ENCODE data around the gene ATF7IP2. TPM values are rescaled to one million over a fixed set of nuclear protein-coding genes. Genes with fewer than 3 reads are reported as not detected.
"Not testable (repeated sequence)": the region's sequence is repeated elsewhere in the genome, so short reads cannot be mapped to it uniquely, and the experiment has no call there.

The ATF7IP2 gene
- total RNA-seq, 1 donor from 2014 or later, result 80.7 TPM

DNA sequence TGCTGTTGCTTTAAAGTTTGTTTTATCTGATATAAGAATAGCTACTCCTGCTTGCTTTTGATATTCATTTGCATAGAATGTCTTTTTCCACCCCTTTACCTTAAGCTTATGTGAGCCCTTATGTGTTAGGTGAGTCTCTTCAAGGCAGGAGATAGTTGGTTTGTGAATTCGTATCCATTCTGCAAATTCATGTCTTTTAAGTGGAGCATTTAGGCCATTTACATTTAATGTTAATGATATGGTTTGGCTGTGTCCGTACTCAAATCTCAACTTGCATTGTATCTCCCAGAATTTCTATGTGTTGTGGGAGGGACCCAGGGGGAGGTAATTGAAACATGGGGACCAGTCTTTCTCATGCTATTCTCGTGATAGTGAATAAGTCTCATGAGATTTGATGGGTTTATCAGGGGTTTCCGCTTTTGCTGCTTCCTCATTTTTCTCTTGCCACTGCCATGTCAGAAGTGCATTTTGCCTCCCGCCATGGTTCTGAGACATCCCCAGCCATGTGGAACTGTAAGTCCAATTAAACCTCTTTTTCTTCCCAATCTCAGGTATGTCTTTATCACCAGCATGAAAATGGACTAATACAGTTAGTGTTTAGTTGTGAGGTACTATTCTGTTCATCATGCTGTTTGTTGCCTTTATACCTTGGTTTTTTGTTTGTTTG is 27.2 kb downstream of the ATF7IP2 start:
- peaks cover 87% of the 10 kb centered on the region for H3K9me3 Mint-ChIP-seq (ENCODE audit: low read depth)

GRCh38 chr16:10418204-10418603 is 32.3 kb downstream of the ATF7IP2 start:
- H3K27me3 Mint-ChIP-seq; H3K27ac Mint-ChIP-seq; DNase-seq (ENCODE audit: low spot score, unreplicated experiment); H3K4me3 Mint-ChIP-seq (ENCODE audit: low read depth); H3K4me1 Mint-ChIP-seq (ENCODE audit: low read depth): not testable (repeated sequence)
- Mint-ChIP-seq H3K36me3 (ENCODE audit: insufficient read depth) (peaks cover 90% of the 10 kb centered on the region), H3K9me3 (ENCODE audit: low read depth) (peaks cover 62% of the 10 kb centered on the region)

More for the DNA sequence above, 27.2 kb downstream of the ATF7IP2 start:
- TF ChIP-seq, protein P1, sequence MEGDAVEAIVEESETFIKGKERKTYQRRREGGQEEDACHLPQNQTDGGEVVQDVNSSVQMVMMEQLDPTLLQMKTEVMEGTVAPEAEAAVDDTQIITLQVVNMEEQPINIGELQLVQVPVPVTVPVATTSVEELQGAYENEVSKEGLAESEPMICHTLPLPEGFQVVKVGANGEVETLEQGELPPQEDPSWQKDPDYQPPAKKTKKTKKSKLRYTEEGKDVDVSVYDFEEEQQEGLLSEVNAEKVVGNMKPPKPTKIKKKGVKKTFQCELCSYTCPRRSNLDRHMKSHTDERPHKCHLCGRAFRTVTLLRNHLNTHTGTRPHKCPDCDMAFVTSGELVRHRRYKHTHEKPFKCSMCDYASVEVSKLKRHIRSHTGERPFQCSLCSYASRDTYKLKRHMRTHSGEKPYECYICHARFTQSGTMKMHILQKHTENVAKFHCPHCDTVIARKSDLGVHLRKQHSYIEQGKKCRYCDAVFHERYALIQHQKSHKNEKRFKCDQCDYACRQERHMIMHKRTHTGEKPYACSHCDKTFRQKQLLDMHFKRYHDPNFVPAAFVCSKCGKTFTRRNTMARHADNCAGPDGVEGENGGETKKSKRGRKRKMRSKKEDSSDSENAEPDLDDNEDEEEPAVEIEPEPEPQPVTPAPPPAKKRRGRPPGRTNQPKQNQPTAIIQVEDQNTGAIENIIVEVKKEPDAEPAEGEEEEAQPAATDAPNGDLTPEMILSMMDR (IDR thresholded peaks at IDR 0.05; ENCODE audit: unreplicated experiment), result no peak
- no peak for DNase-seq (ENCODE audit: low spot score, unreplicated experiment)
- Mint-ChIP-seq H3K27me3 (no peaks in the 10 kb centered on the region), H3K4me3 (ENCODE audit: low read depth) (no peak overlapping the region), H3K36me3 (ENCODE audit: insufficient read depth) (peaks cover 91% of the 10 kb centered on the region), H3K27ac (no peak overlapping the region), H3K4me1 (ENCODE audit: low read depth) (no peaks in the 10 kb centered on the region)

DNA sequence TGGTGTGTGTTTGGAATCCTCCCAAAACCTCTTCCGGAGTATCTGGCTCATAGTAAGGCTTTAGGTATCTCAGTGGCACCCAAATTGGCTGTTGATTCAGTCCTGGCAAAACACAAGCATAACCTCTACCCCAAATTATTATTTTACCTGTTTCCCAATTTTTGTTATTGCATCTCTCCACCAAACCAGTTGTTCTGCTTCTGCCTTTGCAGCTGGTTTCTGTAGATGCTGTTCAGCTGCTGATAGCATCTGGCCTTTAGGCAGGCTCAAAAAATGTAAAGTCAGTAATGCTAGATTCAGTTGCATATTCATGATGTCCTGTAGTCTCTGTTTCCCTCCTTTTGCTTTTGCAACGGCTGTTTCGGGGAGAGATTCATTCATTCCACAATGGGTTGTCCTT is 33.8 kb downstream of the ATF7IP2 start:
- Mint-ChIP-seq H3K27me3 (no peaks in the 10 kb centered on the region), H3K4me3 (ENCODE audit: low read depth) (no peak overlapping the region), H3K4me1 (ENCODE audit: low read depth) (no peaks in the 10 kb centered on the region), H3K36me3 (ENCODE audit: insufficient read depth) (peaks cover 88% of the 10 kb centered on the region), H3K9me3 (ENCODE audit: low read depth) (peaks cover 53% of the 10 kb centered on the region), H3K27ac (no peak overlapping the region)
- TF ChIP-seq, protein P1 (IDR thresholded peaks at IDR 0.05; ENCODE audit: unreplicated experiment), result no peak
- no peak for DNase-seq (ENCODE audit: low spot score, unreplicated experiment)

- Mint-ChIP-seq H3K27ac (no peak overlapping the region), H3K4me3 (ENCODE audit: low read depth) (no peak overlapping the region), H3K36me3 (ENCODE audit: insufficient read depth) (peaks cover 76% of the 10 kb centered on the region), H3K4me1 (ENCODE audit: low read depth) (no peaks in the 10 kb centered on the region), H3K9me3 (ENCODE audit: low read depth) (peaks cover 37% of the 10 kb centered on the region), H3K27me3 (no peaks in the 10 kb centered on the region)
- DNase-seq (ENCODE audit: low spot score, unreplicated experiment), result no peak
- TF ChIP-seq, protein P1 (IDR thresholded peaks at IDR 0.05; ENCODE audit: unreplicated experiment), result no peak
Measured at GRCh38 chr16:10421596-10421995, 35.7 kb downstream of the ATF7IP2 start.

- DNase-seq (ENCODE audit: low spot score, unreplicated experiment), result no peak
- Mint-ChIP-seq H3K9me3 (ENCODE audit: low read depth) (peaks cover 2% of the 10 kb centered on the region), H3K27me3 (no peaks in the 10 kb centered on the region), H3K4me3 (ENCODE audit: low read depth) (no peak overlapping the region), H3K27ac (peak overlapping the region; percentile 2), H3K36me3 (ENCODE audit: insufficient read depth) (peaks cover 34% of the 10 kb centered on the region), H3K4me1 (ENCODE audit: low read depth) (peaks cover 5% of the 10 kb centered on the region)
- TF ChIP-seq, protein P1 (IDR thresholded peaks at IDR 0.05; ENCODE audit: unreplicated experiment), result no peak
Measured at GRCh38 chr16:10428433-10429168, 42.7 kb downstream of the ATF7IP2 start.

- H3K9me3 Mint-ChIP-seq (ENCODE audit: low read depth); H3K4me3 Mint-ChIP-seq (ENCODE audit: low read depth): not testable (repeated sequence)
- peaks cover 36% of the 10 kb centered on the region for H3K36me3 Mint-ChIP-seq (ENCODE audit: insufficient read depth)
Measured at GRCh38 chr16:10429299-10429969, 43.6 kb downstream of the ATF7IP2 start.

More at GRCh38 chr16:10429299-10429969, 43.6 kb downstream of the ATF7IP2 start:
- not testable (repeated sequence) for H3K27me3 Mint-ChIP-seq; DNase-seq (ENCODE audit: low spot score, unreplicated experiment); H3K4me1 Mint-ChIP-seq (ENCODE audit: low read depth)
- H3K27ac Mint-ChIP-seq, result peak overlapping the region; percentile 71
